SH-SY5Y (cell line): ENCODE results near the gene SLC29A4.

Experiments
- GATA2 ChIP-seq: IDR thresholded peaks from 2 replicates; pipeline ENCODE4 v1.6.1; 2011; ENCODE audit warnings: mild to moderate bottlenecking, low read depth, low read length
- GATA3 ChIP-seq: IDR thresholded peaks from 2 replicates; pipeline ENCODE4 v1.6.1; 2011; ENCODE audit warnings: low read depth, mild to moderate bottlenecking, low read length, moderate library complexity

Gene SLC29A4

GRCh38 chr7:5302577-5302976 is 19.8 kb downstream of the SLC29A4 start:
- TF ChIP-seq GATA2 = no peak
- TF ChIP-seq GATA3 = no peak

- TF ChIP-seq GATA3 (no peak), GATA2 (no peak)
Observed at GRCh38 chr7:5303061-5303460, 20.3 kb downstream of the SLC29A4 start.

DNA sequence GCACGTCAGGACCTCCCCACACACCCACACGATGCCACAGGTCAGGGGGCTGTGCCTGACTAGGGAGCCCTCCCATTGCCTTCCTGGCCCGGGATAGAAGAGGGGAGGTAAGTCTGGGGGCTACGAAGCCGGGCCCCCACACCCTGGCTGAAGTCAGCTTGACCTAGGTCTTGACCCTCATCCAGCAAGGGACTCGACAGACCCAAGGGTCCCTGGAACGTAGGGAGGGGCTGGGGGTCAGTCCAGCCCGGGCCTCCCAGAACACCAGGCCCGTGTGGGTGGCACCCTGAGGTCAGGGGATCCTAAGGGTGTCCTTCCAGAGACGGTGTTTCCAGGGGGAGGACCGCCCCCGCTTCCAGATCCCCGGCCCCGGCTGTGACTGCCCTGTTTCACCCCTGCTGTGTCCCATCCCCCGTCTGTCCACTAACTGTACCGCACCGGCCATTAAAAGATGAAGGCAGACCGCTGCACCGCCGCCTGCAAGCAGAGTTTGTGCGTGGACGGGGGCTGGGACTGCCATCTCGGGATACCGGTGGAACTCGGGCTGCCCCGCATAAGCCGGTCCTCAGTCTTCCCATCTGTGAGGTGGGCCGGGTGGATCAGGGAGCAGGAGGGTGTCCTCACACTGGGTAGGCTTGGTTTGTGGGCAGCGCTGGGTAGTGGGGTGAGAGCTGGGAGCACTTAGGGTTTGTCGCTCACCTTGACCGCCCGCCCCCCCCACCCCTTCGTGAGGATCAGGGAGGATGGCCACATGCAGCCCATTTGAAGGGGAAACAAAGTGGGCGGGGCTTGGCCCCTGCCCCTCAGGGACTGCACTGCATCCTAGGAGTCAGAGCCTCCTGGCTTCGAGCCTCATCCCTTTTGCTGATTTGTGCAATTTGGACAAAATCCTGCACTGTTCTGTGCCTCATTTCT is 21.1 kb downstream of the SLC29A4 start:
- no peak for TF ChIP-seq GATA2
- no peak for TF ChIP-seq GATA3

GRCh38 chr7:5309146-5309545 is 26.4 kb downstream of the SLC29A4 start:
- no peak for TF ChIP-seq GATA3
- TF ChIP-seq GATA2 = no peak

- TF ChIP-seq GATA2 (no peak), GATA3 (no peak)
Observed at GRCh38 chr7:5310822-5311405, 28.2 kb downstream of the SLC29A4 start.

- TF ChIP-seq GATA3 (no peak), GATA2 (no peak)
Observed at GRCh38 chr7:5314864-5315263, 32.1 kb downstream of the SLC29A4 start.

GRCh38 chr7:5315761-5316160 is 33.0 kb downstream of the SLC29A4 start:
- TF ChIP-seq GATA2 (no peak), GATA3 (no peak)

- TF ChIP-seq GATA3 = no peak
- no peak for TF ChIP-seq GATA2
Observed at GRCh38 chr7:5320391-5320790, 37.6 kb downstream of the SLC29A4 start.

GRCh38 chr7:5320802-5321396 is 38.2 kb downstream of the SLC29A4 start:
- TF ChIP-seq GATA3 (no peak), GATA2 (no peak)

- TF ChIP-seq GATA2 (no peak), GATA3 (no peak)
Observed at GRCh38 chr7:5322621-5323410, 40.1 kb downstream of the SLC29A4 start.

GRCh38 chr7:5324961-5325360 is 42.2 kb downstream of the SLC29A4 start:
- no peak for TF ChIP-seq GATA2
- TF ChIP-seq GATA3 = no peak

- TF ChIP-seq GATA2 (no peak), GATA3 (no peak)
Observed at GRCh38 chr7:5330288-5330687, 47.5 kb downstream of the SLC29A4 start.

- TF ChIP-seq GATA2 (no peak), GATA3 (no peak)
Observed at GRCh38 chr7:5332579-5332978, 49.8 kb downstream of the SLC29A4 start.
